IMR-90 (cell line): ENCODE results near the gene PLD1. TPM values are rescaled to one million over a fixed set of nuclear protein-coding genes. Genes with fewer than 3 reads are reported as not detected.

Source experiments
- ATAC-seq: fragments of 200-7000 bp; cut with Tn5 transposase; 2 replicates; pipeline ENCODE4 v1.9.1; 2020; ENCODE audit warnings: low read depth, mild to moderate bottlenecking, moderate library complexity
- BruUV-seq: library from RNA; stranded (reverse); fragments of 400-500 nt; replicated peaks from 2 replicates; lab custom pipeline; 2021; lab: Mats Ljungman, UMichigan
- CTCF ChIA-PET: fragments of 300-600 bp; formaldehyde crosslinking; extraction: SDS; loops from one replicate; lab custom pipeline; 2021; ENCODE audit warnings: antibody characterized with exemption; lab: Yijun Ruan, JAX
- POLR2A ChIA-PET: fragments of 300-600 bp; sonication (Branson Sonifier 250); formaldehyde crosslinking; loops from one replicate; lab custom pipeline; 2022; ENCODE audit warnings: antibody characterized with exemption; ENCODE audit not compliant: unreplicated experiment; lab: Charles Lee
- DNase-seq: peaks from one replicate; pipeline ENCODE4 v3.0.0; 2013
- H2AFZ ChIP-seq: replicated peaks from 2 replicates; pipeline ENCODE3; 2013; ENCODE audit warnings: low read length, mild to moderate bottlenecking; ENCODE audit not compliant: poor library complexity
- H2AK5ac ChIP-seq: 2 replicates; pipeline ENCODE4 v1.6.1; 2013; ENCODE audit warnings: low read depth, low read length, inconsistent platforms
- H2AK9ac ChIP-seq: replicated peaks from 2 replicates; pipeline ENCODE3; 2013; ENCODE audit warnings: mild to moderate bottlenecking, low read depth, low read length, moderate library complexity; ENCODE audit not compliant: poor library complexity
- H2BK120ac ChIP-seq: 2 replicates; pipeline ENCODE4 v1.6.1; 2013; ENCODE audit warnings: low read depth, low read length, inconsistent platforms
- H2BK15ac ChIP-seq: 3 replicates; pipeline ENCODE4 v1.6.1; 2013; ENCODE audit warnings: low read depth, low read length, inconsistent platforms
- H2BK20ac ChIP-seq: 2 replicates; pipeline ENCODE4 v1.6.1; 2013; ENCODE audit warnings: low read depth, mild to moderate bottlenecking, inconsistent platforms, low read length, moderate library complexity
- H2BK5ac ChIP-seq: 2 replicates; pipeline ENCODE4 v1.6.1; 2013; ENCODE audit warnings: mild to moderate bottlenecking, low read depth, low read length, inconsistent platforms; ENCODE audit not compliant: poor library complexity, severe bottlenecking
- H3K14ac ChIP-seq: replicated peaks from 2 replicates; pipeline ENCODE4 v1.6.1; 2013; ENCODE audit warnings: low read depth, low read length, inconsistent platforms
- H3K18ac ChIP-seq: 2 replicates; pipeline ENCODE4 v1.6.1; 2013; ENCODE audit warnings: low read depth, low read length, control low read depth
- H3K23ac ChIP-seq: 2 replicates; pipeline ENCODE4 v1.6.1; 2013; ENCODE audit warnings: low read depth, low read length, inconsistent platforms
- H3K27ac ChIP-seq: 2 replicates; pipeline ENCODE4 v1.5.1; 2013; ENCODE audit warnings: mild to moderate bottlenecking, control low read depth, low read length; ENCODE audit not compliant: insufficient read depth
- H3K27me3 ChIP-seq: 2 replicates; pipeline ENCODE4 v1.6.1; 2013; ENCODE audit warnings: low read length; ENCODE audit not compliant: control insufficient read depth, insufficient read depth
- H3K36me3 ChIP-seq: 2 replicates; pipeline ENCODE4 v1.6.1; 2013; ENCODE audit warnings: low read length, mixed read lengths; ENCODE audit not compliant: control insufficient read depth, insufficient read depth
- H3K4ac ChIP-seq: 2 replicates; pipeline ENCODE4 v1.6.1; 2013; ENCODE audit warnings: low read depth, low read length, inconsistent platforms
- H3K4me1 ChIP-seq: 2 replicates; pipeline ENCODE4 v1.6.1; 2013; ENCODE audit warnings: low read length, mixed read lengths; ENCODE audit not compliant: control insufficient read depth, insufficient read depth
- H3K4me2 ChIP-seq: 2 replicates; pipeline ENCODE4 v1.6.1; 2013; ENCODE audit warnings: low read depth, mild to moderate bottlenecking, control low read depth, low read length, moderate library complexity
- H3K4me3 ChIP-seq: 2 replicates; pipeline ENCODE4 v1.5.1; 2013; ENCODE audit warnings: low read depth, mild to moderate bottlenecking, control low read depth, low read length, moderate library complexity; ENCODE audit not compliant: insufficient read depth
- H3K56ac ChIP-seq: 2 replicates; pipeline ENCODE4 v1.6.1; 2013; ENCODE audit warnings: low read length, inconsistent platforms; ENCODE audit not compliant: insufficient read depth; ENCODE audit errors: extremely low read depth
- H3K79me1 ChIP-seq, 2 experiments: 2 replicates each; pipeline ENCODE4 v1.6.1; 2013; ENCODE audit warnings: low read length in 2 of 2, inconsistent platforms in 1 of 2, low read depth in 1 of 2
- H3K9ac ChIP-seq: 2 replicates; pipeline ENCODE4 v1.6.1; 2013; ENCODE audit warnings: low read depth, low read length, control low read depth
- H3K9me1 ChIP-seq: 2 replicates; pipeline ENCODE4 v1.6.1; 2013; ENCODE audit warnings: low read length, inconsistent platforms; ENCODE audit not compliant: insufficient read depth
- H3K9me3 ChIP-seq: 2 replicates; pipeline ENCODE4 v1.6.1; 2013; ENCODE audit warnings: low read length; ENCODE audit not compliant: control insufficient read depth, insufficient read depth
- H4K20me1 ChIP-seq: 2 replicates; pipeline ENCODE4 v1.6.1; 2013; ENCODE audit warnings: low read length, inconsistent platforms; ENCODE audit not compliant: insufficient read depth
- H4K5ac ChIP-seq: 2 replicates; pipeline ENCODE4 v1.6.1; 2013; ENCODE audit warnings: mild to moderate bottlenecking, low read depth, low read length, control low read depth
- H4K8ac ChIP-seq, 2 experiments: 2 replicates each; pipeline ENCODE4 v1.6.1; 2013; ENCODE audit warnings: low read depth in 2 of 2, low read length in 2 of 2, control low read depth in 1 of 2, inconsistent platforms in 1 of 2
- H4K91ac ChIP-seq: 2 replicates; pipeline ENCODE4 v1.6.1; 2013; ENCODE audit warnings: low read depth, low read length, inconsistent platforms; ENCODE audit not compliant: insufficient read depth
- CEBPB ChIP-seq: IDR thresholded peaks from 2 replicates; pipeline ENCODE4 v1.6.1; 2012; ENCODE audit warnings: low read depth, low read length, improper control_type of control experiment
- FOS ChIP-seq: fragments of 150-350 bp; IDR thresholded peaks from 2 replicates; pipeline ENCODE4 v1.6.1; 2016; ENCODE audit warnings: low read depth, low read length
- MAFK ChIP-seq: IDR thresholded peaks from 2 replicates; pipeline ENCODE4 v1.6.1; 2012; ENCODE audit warnings: low read depth, low read length, improper control_type of control experiment
- NFE2L2 ChIP-seq: fragments of 150-350 bp; IDR thresholded peaks from 2 replicates; pipeline ENCODE4 v1.6.1; 2016; ENCODE audit warnings: low read depth, mild to moderate bottlenecking, low read length
- POLR2A ChIP-seq: IDR thresholded peaks from 2 replicates; pipeline ENCODE4 v1.6.1; 2012; ENCODE audit warnings: mild to moderate bottlenecking, low read depth, low read length
- RAD21 ChIP-seq: IDR thresholded peaks from 2 replicates; pipeline ENCODE4 v1.6.1; 2012; ENCODE audit warnings: low read length, improper control_type of control experiment
- WGBS, 2 experiments: methylation state at CpG; one replicate each; pipeline versions ENCODE4 v1.1.5 to v1.1.7; 2013; ENCODE audit warnings: missing lambda C conversion rate in 2 of 2; ENCODE audit not compliant: insufficient read length in 1 of 2; ENCODE audit errors: extremely low coverage in 2 of 2; 5-methylcytosine and 5-hydroxymethylcytosine counted together
- dilution Hi-C: fragments of 300-500 bp; cut with HindIII; formaldehyde crosslinking; loops from one replicate; pipeline ENCODE4 v1.14.3; 2018; ENCODE audit warnings: low sequenced_read_pairs; ENCODE audit not compliant: unreplicated experiment
- in situ Hi-C: fragments of 300-500 bp; cut with MboI; formaldehyde crosslinking; loops from 3 replicates; pipeline ENCODE4 v1.14.3; 2019; ENCODE audit warnings: low sequenced_read_pairs, inconsistent platforms, mixed read lengths
- intact Hi-C: fragments of 100-400 bp; cut with micrococcal nuclease; formaldehyde crosslinking; loops from 2 replicates; pipeline ENCODE4 v1.10.0; 2022
- polyA plus RNA-seq, 3 experiments: library from polyadenylated mRNA; depleted of rRNA; stranded (reverse); fragments of >200 nt; gene quantifications; 2 replicates each; pipeline ENCODE4 v1.2.3, GENCODE V29; 2012; ENCODE audit warnings: low replicate concordance in 1 of 3
- total RNA-seq: library from RNA; depleted of rRNA; stranded (reverse); fragments of >200 nt; gene quantifications from 2 replicates; pipeline ENCODE4 v1.2.3, GENCODE V29; 2012
- TF ChIP-seq, protein P1 (sequence below): conservative IDR thresholded peaks from 2 replicates; pipeline ENCODE4 v1.5.1; 2012; ENCODE audit warnings: mild to moderate bottlenecking, low read depth, low read length, improper control_type of control experiment

Gene PLD1
- total and polyA plus RNA-seq, 2 of the 4 experiments (the other 2 are of a cell fraction), result 3.3 to 9.7 TPM

DNA sequence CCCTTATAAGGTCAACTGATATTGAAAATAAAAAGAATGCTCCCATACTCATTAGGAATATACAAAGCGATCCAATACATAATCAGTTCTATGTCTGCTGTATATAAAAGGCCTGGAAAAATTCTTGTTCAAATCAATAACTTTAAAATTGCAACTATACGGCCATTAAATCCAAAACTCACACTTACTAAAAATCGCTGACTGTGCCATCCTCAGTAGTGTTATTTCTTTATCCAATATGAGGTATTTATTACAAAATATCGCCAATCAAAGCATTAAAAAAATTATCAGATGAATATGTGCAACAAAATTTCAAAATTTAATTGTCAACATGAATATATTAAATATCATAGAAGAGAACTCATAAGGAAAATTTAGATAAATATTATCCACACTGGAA, 146.5 kb downstream of the PLD1 start:
- BruUV-seq, result no TSS peak
- dilution Hi-C loops, result no loop called here
- POLR2A ChIA-PET, result no interaction called here

More for the DNA sequence above, 146.5 kb downstream of the PLD1 start:
- in situ Hi-C loops, result no loop called here
- Histone ChIP-seq H2AFZ (no peak overlapping the region), H3K9me1 (no peaks in the 10 kb centered on the region), H4K5ac (no peak overlapping the region), H3K18ac (no peak overlapping the region), H3K9ac (no peak overlapping the region), H4K20me1 (no peaks in the 10 kb centered on the region), H2AK5ac (no peak overlapping the region), H2BK15ac (no peak overlapping the region), H3K23ac (no peak overlapping the region), H3K79me1 (no peaks in the 10 kb centered on the region), H2AK9ac (no peak overlapping the region), H3K9me3 (no peaks in the 10 kb centered on the region), H3K4me3 (no peak overlapping the region), H4K8ac (no peak overlapping the region), H3K56ac (no peak overlapping the region), H3K4ac (no peak overlapping the region), H3K27me3 (no peaks in the 10 kb centered on the region), H3K4me2 (no peak overlapping the region), H4K91ac (no peak overlapping the region), H3K36me3 (peaks cover 13% of the 10 kb centered on the region), H3K4me1 (no peaks in the 10 kb centered on the region), H2BK5ac (no peak overlapping the region), H2BK120ac (no peak overlapping the region), H3K14ac (no peak overlapping the region), H2BK20ac (no peak overlapping the region), H3K27ac (no peak overlapping the region)
- intact Hi-C loops, result no loop called here
- DNase-seq (no peak), ATAC-seq (no peak)
- TF ChIP-seq RAD21, result no peak
- TF ChIP-seq CEBPB, result no peak
- TF ChIP-seq POLR2A, result no peak
- no peak for TF ChIP-seq NFE2L2
- peak; percentile 85 for TF ChIP-seq MAFK
- TF ChIP-seq, protein P1, sequence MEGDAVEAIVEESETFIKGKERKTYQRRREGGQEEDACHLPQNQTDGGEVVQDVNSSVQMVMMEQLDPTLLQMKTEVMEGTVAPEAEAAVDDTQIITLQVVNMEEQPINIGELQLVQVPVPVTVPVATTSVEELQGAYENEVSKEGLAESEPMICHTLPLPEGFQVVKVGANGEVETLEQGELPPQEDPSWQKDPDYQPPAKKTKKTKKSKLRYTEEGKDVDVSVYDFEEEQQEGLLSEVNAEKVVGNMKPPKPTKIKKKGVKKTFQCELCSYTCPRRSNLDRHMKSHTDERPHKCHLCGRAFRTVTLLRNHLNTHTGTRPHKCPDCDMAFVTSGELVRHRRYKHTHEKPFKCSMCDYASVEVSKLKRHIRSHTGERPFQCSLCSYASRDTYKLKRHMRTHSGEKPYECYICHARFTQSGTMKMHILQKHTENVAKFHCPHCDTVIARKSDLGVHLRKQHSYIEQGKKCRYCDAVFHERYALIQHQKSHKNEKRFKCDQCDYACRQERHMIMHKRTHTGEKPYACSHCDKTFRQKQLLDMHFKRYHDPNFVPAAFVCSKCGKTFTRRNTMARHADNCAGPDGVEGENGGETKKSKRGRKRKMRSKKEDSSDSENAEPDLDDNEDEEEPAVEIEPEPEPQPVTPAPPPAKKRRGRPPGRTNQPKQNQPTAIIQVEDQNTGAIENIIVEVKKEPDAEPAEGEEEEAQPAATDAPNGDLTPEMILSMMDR, result no peak
- TF ChIP-seq FOS, result no peak
- CTCF ChIA-PET, result interaction anchor here (0.7 kb wide), 1 partner anchor 427 kb away, joined by 4 read pairs; no protein-coding TSS in a partner anchor
- no CpG with 5 or more reads among the region's 4 CpGs for WGBS, 2 experiments
